ENCODE data around the gene F11R. TPM values are rescaled to one million over a fixed set of nuclear protein-coding genes. Genes with fewer than 3 reads are reported as not detected.

The F11R gene
- total and polyA plus RNA-seq, 2 donors (not counting 3 experiments of a cell fraction or from before 2014, with no cell fraction given), result 97.0 to 124 TPM

DNA sequence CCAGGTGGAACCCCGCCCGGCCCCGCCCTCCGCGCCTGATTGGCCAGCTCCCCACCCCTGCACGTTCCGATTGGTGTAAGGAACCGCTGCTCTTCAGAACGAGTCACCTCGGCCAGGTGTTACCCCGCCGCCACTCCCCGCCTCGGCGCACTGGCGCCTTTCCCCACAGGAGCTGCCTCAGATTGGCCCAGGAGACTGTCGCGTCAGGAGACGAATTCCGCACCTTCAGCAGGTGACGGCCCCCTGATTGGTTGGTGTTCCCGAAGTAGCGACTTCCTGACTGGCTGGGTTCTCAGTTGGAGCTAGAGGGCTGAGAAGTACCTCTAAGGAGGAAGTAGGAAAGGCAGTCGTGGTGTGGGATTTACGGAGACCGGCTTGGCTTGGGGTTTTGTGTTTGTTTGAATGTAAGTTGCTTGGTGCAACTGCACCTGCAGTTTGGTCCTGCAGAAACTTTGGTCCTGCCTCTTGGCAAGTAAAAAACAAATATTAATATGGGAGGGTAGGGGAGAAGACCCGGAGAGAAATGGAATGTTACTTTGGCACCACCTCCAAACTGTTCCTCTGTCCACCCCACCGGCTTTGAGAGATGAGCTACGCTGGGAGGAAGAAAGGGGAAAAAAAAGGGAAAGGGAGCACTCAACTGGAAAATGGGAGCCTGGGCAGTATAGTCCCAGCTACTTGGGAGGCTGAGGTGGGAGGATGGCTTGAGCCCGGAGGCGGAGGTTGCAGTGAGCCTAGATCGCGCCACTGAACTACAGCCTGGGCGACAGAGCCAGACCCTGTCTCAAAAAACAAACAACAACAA lies 415 bp upstream of the F11R start:
- peak overlapping the region; percentile 70 to 87 (median 77) for H3K4me3 ChIP-seq (replicated peaks in 1 of 3; ENCODE audit: insufficient read depth in 1 of 3, low read depth in 1 of 3, low read length in 3 of 3)
- no peaks in the 10 kb centered on the region for H3K27me3 ChIP-seq (ENCODE audit: control insufficient read depth in 2 of 2, insufficient read depth in 2 of 2, low read length in 2 of 2)
- no peak overlapping the region for H3K27ac ChIP-seq (ENCODE audit: insufficient read depth, low read depth, low read length)
- no peaks in the 10 kb centered on the region for H3K9me1 ChIP-seq (replicated peaks; ENCODE audit: control insufficient read depth, extremely low read depth, insufficient read depth, low read length)
- H3K4me1 ChIP-seq (ENCODE audit: control insufficient read depth, extremely low read depth, insufficient read depth, low read length), result peaks cover 39% of the 10 kb centered on the region
- H3K79me2 ChIP-seq (ENCODE audit: control insufficient read depth, insufficient read depth, low read length), result peaks cover 22% of the 10 kb centered on the region
- H4K20me1 ChIP-seq (replicated peaks; ENCODE audit: control insufficient read depth, extremely low read depth, insufficient read depth, low read length), result no peaks in the 10 kb centered on the region
- peak overlapping the region; percentile 88 for H3K9ac ChIP-seq (replicated peaks; ENCODE audit: extremely low read depth, insufficient read depth, low read length)
- no peaks in the 10 kb centered on the region for H3K9me3 ChIP-seq (replicated peaks; ENCODE audit: control insufficient read depth, insufficient read depth, low read length)
- dilution Hi-C loops (cut with MboI; ENCODE audit: extremely low pct_ligation_motif_present, low sequenced_read_pairs), result no loop called here
- TF ChIP-seq EZH2 (IDR thresholded peaks at IDR 0.05; ENCODE audit: borderline replicate concordance, low read depth, low read length, severe bottlenecking), result no peak
- no peak for TF ChIP-seq MYC (IDR thresholded peaks at IDR 0.05; ENCODE audit: low read depth, low read length)
- TF ChIP-seq JUN (IDR thresholded peaks at IDR 0.05; ENCODE audit: borderline replicate concordance, insufficient read depth, insufficient read length, low read depth), result no peak
- TF ChIP-seq, protein P1, sequence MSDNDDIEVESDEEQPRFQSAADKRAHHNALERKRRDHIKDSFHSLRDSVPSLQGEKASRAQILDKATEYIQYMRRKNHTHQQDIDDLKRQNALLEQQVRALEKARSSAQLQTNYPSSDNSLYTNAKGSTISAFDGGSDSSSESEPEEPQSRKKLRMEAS (IDR thresholded peaks at IDR 0.05; ENCODE audit: insufficient read depth, insufficient read length), result no peak
- no peak for TF ChIP-seq FOS (IDR thresholded peaks at IDR 0.05; ENCODE audit: borderline replicate concordance, insufficient read depth, low read length)
- peak; percentile 84 for DNase-seq (ENCODE audit: low read depth, low spot score)
- peak overlapping the region; percentile 93 for H2AFZ ChIP-seq (ENCODE audit: low read depth, low read length)
- no peaks in the 10 kb centered on the region for H3K36me3 ChIP-seq (ENCODE audit: control insufficient read depth in 2 of 2, extremely low read depth in 1 of 2, insufficient read depth in 2 of 2, low read length in 2 of 2)
- FAIRE-seq, result peak; percentile 57
- intact Hi-C loops (cut with micrococcal nuclease), result loop anchor here (1.0 to 10.0 kb wide), 3 partner anchors 8 to 363 kb away; no protein-coding TSS in a partner anchor
- POLR2A ChIA-PET, result interaction anchor here (0.6 to 2.5 kb wide), 4 partner anchors 24 to 137 kb away, joined by 4 to 19 read pairs (median 6); partner anchors contain the start of gene USF1
- CTCF ChIA-PET, result interaction anchor here (0.6 to 5.6 kb wide), 12 partner anchors 8 to 132 kb away, joined by 3 to 100 read pairs (median 4); partner anchors contain the start of genes KLHDC9 and UFC1
- H3K4me2 ChIP-seq (ENCODE audit: insufficient read depth, low read length), result peak overlapping the region; percentile 69
- BruUV-seq (replicated peaks), result no TSS peak
